Lower lobe of right lung (tissue), 2 donors: ENCODE measurements around the gene PHF13. TPM values are rescaled to one million over a fixed set of nuclear protein-coding genes. Genes with fewer than 3 reads are reported as not detected.
A peak's percentile ranks its signal among the peaks of the same experiment; 100 is the strongest.
"Not testable (repeated sequence)": the region's sequence is repeated elsewhere in the genome, so short reads cannot be mapped to it uniquely, and the experiment has no call there.

Experiments used
- ATAC-seq, 2 donors: fragments of 200-7000 bp; cut with Tn5 transposase; one replicate each; pipeline ENCODE4 v1.9.1; 2020 to 2022; ENCODE audit warnings: mild to moderate bottlenecking in 2 of 2, moderate library complexity in 2 of 2
- DNase-seq: peaks from one replicate; pipeline ENCODE4 v3.0.0-alpha.2; 2020
- H3K27ac ChIP-seq: fragments of 200-600 bp; one replicate; pipeline ENCODE4 v1.8.0; 2022
- H3K27me3 ChIP-seq: fragments of 200-600 bp; one replicate; pipeline ENCODE4 v1.8.0; 2022; ENCODE audit warnings: low read depth
- H3K36me3 ChIP-seq: fragments of 200-600 bp; one replicate; pipeline ENCODE4 v1.8.0; 2022; ENCODE audit warnings: mild to moderate bottlenecking
- H3K4me1 ChIP-seq: fragments of 200-600 bp; one replicate; pipeline ENCODE4 v1.8.0; 2022
- H3K4me3 ChIP-seq: fragments of 200-600 bp; one replicate; pipeline ENCODE4 v1.8.0; 2022; ENCODE audit warnings: mild to moderate bottlenecking
- H3K9me3 ChIP-seq: fragments of 200-600 bp; one replicate; pipeline ENCODE4 v1.8.0; 2022
- intact Hi-C: fragments of 100-400 bp; cut with DNase I; formaldehyde crosslinking; loops from one replicate; pipeline ENCODE4 v1.11.0; 2022
- total RNA-seq: library from RNA; stranded (reverse); fragmentation: NEBNext Ultra II Directional; extraction: Animal tissue kit (Norgen Biotek cat#: 25700); gene quantifications from one replicate; pipeline ENCODE4 v1.2.1, GENCODE V29; 2021
- TF ChIP-seq, protein P1 (sequence below): fragments of 200-600 bp; IDR thresholded peaks from one replicate; pipeline ENCODE4 v1.8.0; 2022; ENCODE audit warnings: antibody characterized with exemption, mild to moderate bottlenecking
- donor health status: DM: no; HTN: yes; CAD: no; lungs with severe emphysema.

PHF13 gene
- total RNA-seq, 1 donor from 2014 or later, result 10.2 TPM

DNA sequence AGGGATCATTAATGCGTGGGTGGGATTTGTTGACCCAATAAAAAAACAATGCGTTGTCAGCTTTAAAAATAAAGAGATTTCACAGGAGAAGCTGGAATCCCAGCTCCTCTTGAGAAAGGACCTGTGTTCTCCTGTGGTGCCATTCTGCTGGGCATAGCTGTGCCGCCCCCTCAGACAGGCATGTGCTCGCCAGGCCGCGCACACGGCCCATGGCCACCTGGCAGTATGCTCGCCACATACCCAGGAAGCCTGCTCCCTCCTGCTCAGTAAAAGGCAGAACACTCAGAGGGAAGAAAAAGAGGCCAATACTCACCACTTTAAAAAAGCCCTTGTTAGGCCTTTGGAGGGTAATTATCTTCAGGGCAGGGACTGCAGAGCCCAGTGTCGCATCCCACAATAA is 24.2 kb downstream of the PHF13 start:
- no peak for ATAC-seq
- intact Hi-C loops, result no loop called here

DNA sequence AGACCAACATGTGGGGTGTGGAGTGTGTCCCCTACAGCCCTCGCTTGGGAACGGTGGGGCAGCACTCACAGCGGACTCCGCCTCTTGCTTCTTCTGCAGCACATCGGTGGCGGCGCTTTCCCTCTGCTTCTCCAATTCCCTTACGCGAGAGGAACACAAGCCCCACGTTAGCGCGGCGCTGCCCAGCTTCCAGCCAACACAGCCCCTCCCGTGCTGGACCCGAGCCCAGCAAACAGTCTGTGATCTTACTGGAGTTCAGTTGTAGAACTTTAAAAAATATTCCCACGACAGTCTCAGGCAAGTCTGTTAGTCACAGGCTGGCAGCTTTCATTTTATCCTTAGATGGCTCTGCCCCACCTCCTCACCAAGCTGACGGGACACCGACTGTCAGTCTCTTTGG is 24.7 kb downstream of the PHF13 start:
- Histone ChIP-seq H3K27me3 (no peaks in the 10 kb centered on the region), H3K4me3 (no peak overlapping the region), H3K4me1 (no peaks in the 10 kb centered on the region), H3K27ac (no peak overlapping the region), H3K36me3 (peaks cover 94% of the 10 kb centered on the region), H3K9me3 (no peaks in the 10 kb centered on the region)
- peak; percentile 62 for DNase-seq
- intact Hi-C loops, result no loop called here
- peak in 1 of 2 donors; percentile 5 for ATAC-seq
- TF ChIP-seq, protein P1, sequence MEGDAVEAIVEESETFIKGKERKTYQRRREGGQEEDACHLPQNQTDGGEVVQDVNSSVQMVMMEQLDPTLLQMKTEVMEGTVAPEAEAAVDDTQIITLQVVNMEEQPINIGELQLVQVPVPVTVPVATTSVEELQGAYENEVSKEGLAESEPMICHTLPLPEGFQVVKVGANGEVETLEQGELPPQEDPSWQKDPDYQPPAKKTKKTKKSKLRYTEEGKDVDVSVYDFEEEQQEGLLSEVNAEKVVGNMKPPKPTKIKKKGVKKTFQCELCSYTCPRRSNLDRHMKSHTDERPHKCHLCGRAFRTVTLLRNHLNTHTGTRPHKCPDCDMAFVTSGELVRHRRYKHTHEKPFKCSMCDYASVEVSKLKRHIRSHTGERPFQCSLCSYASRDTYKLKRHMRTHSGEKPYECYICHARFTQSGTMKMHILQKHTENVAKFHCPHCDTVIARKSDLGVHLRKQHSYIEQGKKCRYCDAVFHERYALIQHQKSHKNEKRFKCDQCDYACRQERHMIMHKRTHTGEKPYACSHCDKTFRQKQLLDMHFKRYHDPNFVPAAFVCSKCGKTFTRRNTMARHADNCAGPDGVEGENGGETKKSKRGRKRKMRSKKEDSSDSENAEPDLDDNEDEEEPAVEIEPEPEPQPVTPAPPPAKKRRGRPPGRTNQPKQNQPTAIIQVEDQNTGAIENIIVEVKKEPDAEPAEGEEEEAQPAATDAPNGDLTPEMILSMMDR, result no peak

More for the DNA sequence above, 24.2 kb downstream of the PHF13 start:
- TF ChIP-seq, protein P1, result no peak
- no peak overlapping the region for H3K27ac ChIP-seq
- peaks cover 95% of the 10 kb centered on the region for H3K36me3 ChIP-seq
- no peaks in the 10 kb centered on the region for H3K9me3 ChIP-seq
- no peaks in the 10 kb centered on the region for H3K27me3 ChIP-seq
- no peak for DNase-seq
- H3K4me1 ChIP-seq, result no peaks in the 10 kb centered on the region
- H3K4me3 ChIP-seq, result no peak overlapping the region

DNA sequence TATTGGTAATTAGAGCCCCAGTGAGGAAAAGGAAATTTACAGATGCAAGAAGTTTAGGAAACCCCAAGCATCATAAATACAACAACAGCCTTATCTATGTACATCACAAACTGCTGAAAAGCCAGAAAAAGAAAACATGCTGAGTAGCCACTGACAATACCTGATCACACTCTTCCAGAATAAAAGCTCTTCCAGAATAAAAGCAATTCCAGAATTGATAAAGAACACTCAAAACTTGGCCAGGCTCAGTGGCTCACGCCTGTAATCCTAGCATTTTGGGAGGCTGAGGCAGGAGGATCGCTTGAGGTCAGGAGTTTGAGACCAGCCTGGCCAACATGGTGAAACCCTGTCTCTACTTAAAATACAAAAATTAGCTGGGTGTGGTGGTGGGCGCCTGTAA is 27.3 kb downstream of the PHF13 start:
- H3K4me1 ChIP-seq, intact Hi-C loops, H3K9me3 ChIP-seq, H3K27me3 ChIP-seq, H3K4me3 ChIP-seq, DNase-seq, H3K27ac ChIP-seq, ATAC-seq: not testable (repeated sequence)
- peaks cover 92% of the 10 kb centered on the region for H3K36me3 ChIP-seq

DNA sequence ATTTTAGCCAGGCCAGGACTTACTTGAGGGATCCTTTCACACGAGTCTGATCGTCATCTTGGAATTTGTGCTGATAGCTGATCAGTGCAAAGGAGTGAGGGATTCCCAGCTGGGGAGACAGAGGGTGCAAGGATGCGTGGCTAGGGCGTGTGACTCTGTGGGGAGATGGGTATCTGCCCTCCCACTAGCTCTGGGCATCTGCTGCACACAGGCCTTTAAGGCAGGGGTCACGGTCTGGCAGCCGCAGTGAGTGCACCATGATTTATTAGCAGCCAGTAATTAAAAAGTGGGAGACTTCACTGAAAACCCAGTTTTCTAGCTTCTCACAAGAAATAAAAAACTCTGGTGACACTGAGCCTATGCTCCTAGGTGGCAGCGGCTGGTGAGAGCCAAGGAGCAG is 31.5 kb downstream of the PHF13 start:
- intact Hi-C loops, result no loop called here
- DNase-seq (no peak), ATAC-seq (no peak)
- H3K36me3 ChIP-seq, result peaks cover 53% of the 10 kb centered on the region
- no peak overlapping the region for H3K4me3 ChIP-seq
- H3K27me3 ChIP-seq, result no peaks in the 10 kb centered on the region
- H3K9me3 ChIP-seq, result no peaks in the 10 kb centered on the region
- H3K4me1 ChIP-seq, result no peaks in the 10 kb centered on the region
- TF ChIP-seq, protein P1, result no peak
- H3K27ac ChIP-seq, result no peak overlapping the region

DNA sequence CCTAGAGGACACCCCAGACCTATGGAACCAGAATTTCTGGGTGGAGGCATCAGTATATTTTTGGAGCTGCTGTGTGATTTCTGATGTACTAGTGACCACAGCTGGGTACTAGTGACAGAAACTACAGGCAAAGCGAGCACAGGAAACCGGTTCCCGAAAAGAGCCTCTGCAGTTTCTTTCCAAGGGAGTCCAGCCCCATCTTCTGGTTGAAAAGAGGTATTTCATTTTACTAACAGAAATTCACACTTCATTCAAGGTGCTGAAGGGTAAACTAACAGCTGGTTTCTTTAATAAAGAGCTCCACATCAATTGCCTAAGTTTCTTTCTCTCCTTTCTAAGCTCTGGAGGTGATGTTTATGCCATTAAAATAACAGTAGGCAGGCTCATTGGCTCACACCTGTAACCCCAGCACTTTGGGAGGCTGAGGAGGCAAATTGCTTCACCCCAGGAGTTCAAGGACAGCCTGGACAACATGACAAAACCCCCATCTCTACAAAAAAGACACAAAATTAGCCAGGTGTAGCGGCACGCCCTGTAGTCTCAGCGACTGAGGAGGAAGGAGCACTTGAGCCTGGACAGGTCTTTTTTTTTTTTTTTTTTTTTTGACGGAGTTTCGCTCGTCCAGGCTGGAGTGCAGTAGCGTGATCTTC is 33.1 kb downstream of the PHF13 start:
- H3K27me3 ChIP-seq, result no peaks in the 10 kb centered on the region
- H3K9me3 ChIP-seq, result no peaks in the 10 kb centered on the region
- intact Hi-C loops, result no loop called here
- H3K27ac ChIP-seq, result no peak overlapping the region
- no peaks in the 10 kb centered on the region for H3K4me1 ChIP-seq
- H3K36me3 ChIP-seq, result peaks cover 51% of the 10 kb centered on the region
- TF ChIP-seq, protein P1, result peak; percentile 55
- peak; percentile 47 to 66 for ATAC-seq
- DNase-seq, result no peak
- H3K4me3 ChIP-seq, result no peak overlapping the region

DNA sequence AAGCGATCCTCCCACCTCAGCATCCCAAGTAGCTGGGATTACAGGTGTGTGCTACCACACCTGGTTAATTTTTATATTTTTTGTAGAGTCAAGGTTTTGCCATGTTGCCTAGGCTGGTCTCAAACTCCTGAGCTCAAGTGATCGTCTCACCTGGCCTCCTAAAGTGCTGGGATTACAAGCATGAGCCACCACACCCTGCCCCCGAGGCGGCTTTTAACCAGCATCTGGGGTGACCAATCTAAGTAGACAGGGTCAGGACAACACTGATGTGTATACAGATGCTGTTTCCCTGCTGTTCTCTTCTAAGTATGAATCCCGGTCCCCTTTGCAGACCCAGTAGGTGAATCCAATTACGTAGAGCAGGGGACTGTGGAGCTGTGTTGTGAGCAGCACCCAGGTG is 35.0 kb downstream of the PHF13 start:
- Histone ChIP-seq H3K36me3 (peaks cover 54% of the 10 kb centered on the region), H3K4me1 (no peaks in the 10 kb centered on the region), H3K27ac (no peak overlapping the region), H3K4me3 (no peak overlapping the region), H3K27me3 (no peaks in the 10 kb centered on the region), H3K9me3 (no peaks in the 10 kb centered on the region)
- intact Hi-C loops, result no loop called here
- ATAC-seq (no peak), DNase-seq (no peak)
- TF ChIP-seq, protein P1, result no peak
